BJ (cell line): ENCODE data around the gene ARF4. TPM values are rescaled to one million over a fixed set of nuclear protein-coding genes. Genes with fewer than 3 reads are reported as not detected.
A peak's percentile ranks its signal among the peaks of the same experiment; 100 is the strongest.
"Not testable (repeated sequence)": the region's sequence is repeated elsewhere in the genome, so short reads cannot be mapped to it uniquely, and the experiment has no call there.

Experiments
- CTCF ChIA-PET: fragments of 350-600 bp; formaldehyde crosslinking; extraction: SDS; loops from one replicate; lab custom pipeline; 2021; ENCODE audit warnings: antibody characterized with exemption, inconsistent platforms; lab: Yijun Ruan, JAX
- POLR2A ChIA-PET: fragments of 300-600 bp; sonication (Branson Sonifier 250); formaldehyde crosslinking; extraction: SDS; loops from one replicate; lab custom pipeline; 2021; ENCODE audit warnings: antibody characterized with exemption; lab: Charles Lee
- DNase-seq: peaks from one replicate; pipeline ENCODE4 v3.0.0-alpha.2; 2011; ENCODE audit warnings: low read depth
- H3K27me3 ChIP-seq: 2 replicates; pipeline ENCODE4 v1.6.0; 2011; ENCODE audit warnings: low read length; ENCODE audit not compliant: control insufficient read depth, insufficient read depth
- H3K36me3 ChIP-seq: 2 replicates; pipeline ENCODE4 v1.5.1; 2011; ENCODE audit warnings: low read length; ENCODE audit not compliant: control insufficient read depth, insufficient read depth
- H3K4me3 ChIP-seq: 2 replicates; pipeline ENCODE4 v1.5.1; 2011; ENCODE audit warnings: low read depth, mild to moderate bottlenecking, control low read depth, low read length
- CTCF ChIP-seq: IDR thresholded peaks from 2 replicates; pipeline ENCODE4 v1.5.1; 2011; ENCODE audit warnings: low read depth, mild to moderate bottlenecking, control low read depth, inconsistent platforms, low read length, moderate library complexity; ENCODE audit not compliant: insufficient read depth
- polyA minus RNA-seq: library from RNA; depleted of rRNA, polyadenylated mRNA; stranded (reverse); fragments of >200 nt; gene quantifications from 2 replicates; pipeline ENCODE4 v1.2.3, GENCODE V29; 2011; rRNA and poly(A)+ RNA removed
- polyA plus RNA-seq: library from polyadenylated mRNA; depleted of rRNA; stranded (reverse); fragments of >200 nt; gene quantifications from 2 replicates; pipeline ENCODE4 v1.2.3, GENCODE V29; 2011; rRNA removed

Gene ARF4
- 476 and 810 TPM in 2 replicates for polyA plus RNA-seq
- polyA minus RNA-seq, result 352 and 840 TPM in 2 replicates

- Histone ChIP-seq H3K27me3 (no peaks in the 10 kb centered on the region), H3K36me3 (no peaks in the 10 kb centered on the region), H3K4me3 (peak within 1 kb of the TSS; percentile 95)
- ChIA-PET POLR2A (interaction anchor here (0.5 to 1.1 kb wide), 2 partner anchors 158 to 314 kb away, joined by 6 to 17 read pairs; partner anchors contain the start of gene SLMAP), CTCF (no interaction called here)
- DNase-seq, result peak; percentile 98
- peak; percentile 38 for TF ChIP-seq CTCF
These were observed at the start of gene ARF4 for GRCh38 chr3:57597127-57597923. Gene ARF4, minus strand, starts transcription at chr3:57597344. Its CDS starts 204 bp downstream, at chr3:57597140.

GRCh38 chr3:57646723-57647122 lies 49.6 kb upstream of the ARF4 start:
- no peak for DNase-seq
- CTCF ChIA-PET, result interaction anchor here (0.9 kb wide), 2 partner anchors 179 to 206 kb away, joined by 3 to 4 read pairs; no protein-coding TSS in a partner anchor
- Histone ChIP-seq H3K4me3 (no peak overlapping the region), H3K36me3 (no peaks in the 10 kb centered on the region; the same call in 1 of the 2 replicates), H3K27me3 (no peaks in the 10 kb centered on the region)
- TF ChIP-seq CTCF, result 0 out of 2 replicates have a peak, but pooled peaks have one; percentile 21
- POLR2A ChIA-PET, result no interaction called here

- DNase-seq, result no peak
- no peaks in the 10 kb centered on the region; the same call in none of the 2 replicates for H3K36me3 ChIP-seq
- TF ChIP-seq CTCF, result no peak
- no peak overlapping the region for H3K4me3 ChIP-seq
- POLR2A ChIA-PET, result no interaction called here
- CTCF ChIA-PET, result interaction anchor here (1.1 kb wide), 1 partner anchor 137 kb away, joined by 4 read pairs; no protein-coding TSS in a partner anchor
- H3K27me3 ChIP-seq, result no peaks in the 10 kb centered on the region
These were observed 47.6 kb upstream of the ARF4 start for GRCh38 chr3:57644740-57645139.

GRCh38 chr3:57637391-57637790 lies 40.2 kb upstream of the ARF4 start:
- H3K4me3 ChIP-seq, result no peak overlapping the region
- no peak for DNase-seq
- peaks cover 4% of the 10 kb centered on the region for H3K36me3 ChIP-seq
- no peaks in the 10 kb centered on the region for H3K27me3 ChIP-seq
- no peak for TF ChIP-seq CTCF
- ChIA-PET CTCF (no interaction called here), POLR2A (no interaction called here)

GRCh38 chr3:57634259-57634658 lies 37.1 kb upstream of the ARF4 start:
- CTCF ChIA-PET, DNase-seq, POLR2A ChIA-PET, H3K36me3 ChIP-seq, H3K4me3 ChIP-seq, H3K27me3 ChIP-seq: not testable (repeated sequence)
